Smooth muscle cell (in vitro differentiated cells): ENCODE results near the gene ASPN. TPM values are rescaled to one million over a fixed set of nuclear protein-coding genes. Genes with fewer than 3 reads are reported as not detected.

ENCODE experiments used
- DNase-seq: peaks from one replicate; lab custom pipeline; 2025; ENCODE audit not compliant: unreplicated experiment; lab: John Stamatoyannopoulos, UW
- H2AFZ ChIP-seq: fragments of 200-600 bp; sonication (generic); 2 replicates; pipeline ENCODE4 v1.6.0; 2016; ENCODE audit warnings: antibody characterized with exemption, low read depth, mild to moderate bottlenecking
- H3F3A ChIP-seq: fragments of 200-600 bp; sonication (generic); 2 replicates; pipeline ENCODE4 v1.6.0; 2017; ENCODE audit warnings: antibody characterized with exemption, low read depth
- H3K27ac ChIP-seq: fragments of 200-600 bp; sonication (generic); 2 replicates; pipeline ENCODE4 v1.5.1; 2016; ENCODE audit warnings: low read depth, mild to moderate bottlenecking
- H3K27me3 ChIP-seq: fragments of 200-600 bp; sonication (generic); 2 replicates; pipeline ENCODE4 v1.6.1; 2016; ENCODE audit warnings: low read depth, mild to moderate bottlenecking
- H3K36me3 ChIP-seq: fragments of 200-600 bp; sonication (generic); 2 replicates; pipeline ENCODE4 v1.5.1; 2016; ENCODE audit warnings: low read depth
- H3K4me1 ChIP-seq: fragments of 200-600 bp; sonication (generic); 2 replicates; pipeline ENCODE4 v1.5.1; 2016; ENCODE audit warnings: low read depth
- H3K4me2 ChIP-seq: fragments of 200-600 bp; sonication (generic); 2 replicates; pipeline ENCODE4 v1.6.0; 2016; ENCODE audit warnings: mild to moderate bottlenecking
- H3K4me3 ChIP-seq: fragments of 200-600 bp; sonication (generic); 2 replicates; pipeline ENCODE4 v1.5.1; 2016; ENCODE audit warnings: mild to moderate bottlenecking
- H3K79me2 ChIP-seq: fragments of 200-600 bp; sonication (generic); 2 replicates; pipeline ENCODE4 v1.6.0; 2016; ENCODE audit warnings: low read depth, mild to moderate bottlenecking
- H3K9ac ChIP-seq: fragments of 200-600 bp; sonication (generic); 2 replicates; pipeline ENCODE4 v1.6.0; 2016; ENCODE audit warnings: low read depth
- H3K9me3 ChIP-seq: fragments of 200-600 bp; sonication (generic); replicated peaks from 2 replicates; pipeline ENCODE4 v1.5.1; 2016; ENCODE audit warnings: low read depth
- H4K20me1 ChIP-seq: fragments of 200-600 bp; sonication (generic); 2 replicates; pipeline ENCODE4 v1.6.0; 2016; ENCODE audit warnings: low read depth
- WGBS: methylation state at CpG from one replicate; pipeline ENCODE4 v1.1.7; 2016; ENCODE audit warnings: low lambda C conversion rate; 5-methylcytosine and 5-hydroxymethylcytosine counted together
- microRNA-seq: library from miRNA; unstranded; fragments of <30 nt; microRNA quantifications from one replicate; pipeline ENCODE4, GENCODE V29; 2016; ENCODE audit warnings: borderline number of aligned reads
- polyA plus RNA-seq: library from polyadenylated mRNA; unstranded; fragments of >200 nt; fragmentation: Nextera tagmentation; extraction: Ambion mirVana; gene quantifications from 2 replicates; pipeline ENCODE4 v1.2.1, GENCODE V29; 2016
- small RNA-seq: library from RNA; depleted of rRNA; stranded (forward); fragments of <200 nt; gene quantifications from one replicate; pipeline ENCODE3, GENCODE V24; 2014
- total RNA-seq: library from RNA; depleted of rRNA; stranded (reverse); fragments of >200 nt; gene quantifications from 2 replicates; pipeline ENCODE4 v1.2.3, GENCODE V29; 2014
- TF ChIP-seq, protein P1 (sequence below): fragments of 200-600 bp; sonication (generic); IDR thresholded peaks from 2 replicates; pipeline ENCODE4 v1.5.1; 2017; ENCODE audit warnings: borderline replicate concordance, mild to moderate bottlenecking, antibody characterized with exemption; ENCODE audit not compliant: insufficient read depth, poor library complexity, severe bottlenecking

The ASPN gene
- total and polyA plus RNA-seq, 2 experiments from 2014 or later, result 17.0 to 30.0 TPM

DNA sequence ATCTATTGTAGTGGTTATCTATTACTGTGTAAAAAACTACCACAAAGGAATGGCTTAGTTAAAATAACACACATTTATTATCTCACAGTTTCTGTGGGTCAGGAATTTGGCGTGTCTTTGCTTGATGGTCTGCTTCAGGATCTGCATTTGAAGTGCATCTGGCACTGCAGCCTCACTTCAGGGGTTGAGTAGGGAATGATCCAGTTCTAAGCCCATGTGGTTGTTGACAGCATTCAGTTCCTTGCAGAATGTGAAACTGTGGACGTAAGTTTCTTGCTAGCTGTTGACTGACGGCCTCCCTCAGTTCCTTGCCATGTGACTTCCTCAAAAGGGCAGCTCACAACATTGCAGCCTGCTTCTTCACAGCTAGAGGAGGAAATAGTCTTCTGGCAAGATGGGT is 75.8 kb downstream of the ASPN start:
- H3K27ac ChIP-seq, result peak overlapping the region; percentile 50
- H4K20me1 ChIP-seq, result no peaks in the 10 kb centered on the region
- DNase-seq, result no peak

More for the DNA sequence above, 75.8 kb downstream of the ASPN start:
- no peaks in the 10 kb centered on the region for H3K27me3 ChIP-seq
- H2AFZ ChIP-seq, result peak overlapping the region; percentile 16
- peak overlapping the region; percentile 50 for H3K4me2 ChIP-seq
- no peaks in the 10 kb centered on the region for H3K9me3 ChIP-seq
- no peaks in the 10 kb centered on the region for H3F3A ChIP-seq
- TF ChIP-seq, protein P1, sequence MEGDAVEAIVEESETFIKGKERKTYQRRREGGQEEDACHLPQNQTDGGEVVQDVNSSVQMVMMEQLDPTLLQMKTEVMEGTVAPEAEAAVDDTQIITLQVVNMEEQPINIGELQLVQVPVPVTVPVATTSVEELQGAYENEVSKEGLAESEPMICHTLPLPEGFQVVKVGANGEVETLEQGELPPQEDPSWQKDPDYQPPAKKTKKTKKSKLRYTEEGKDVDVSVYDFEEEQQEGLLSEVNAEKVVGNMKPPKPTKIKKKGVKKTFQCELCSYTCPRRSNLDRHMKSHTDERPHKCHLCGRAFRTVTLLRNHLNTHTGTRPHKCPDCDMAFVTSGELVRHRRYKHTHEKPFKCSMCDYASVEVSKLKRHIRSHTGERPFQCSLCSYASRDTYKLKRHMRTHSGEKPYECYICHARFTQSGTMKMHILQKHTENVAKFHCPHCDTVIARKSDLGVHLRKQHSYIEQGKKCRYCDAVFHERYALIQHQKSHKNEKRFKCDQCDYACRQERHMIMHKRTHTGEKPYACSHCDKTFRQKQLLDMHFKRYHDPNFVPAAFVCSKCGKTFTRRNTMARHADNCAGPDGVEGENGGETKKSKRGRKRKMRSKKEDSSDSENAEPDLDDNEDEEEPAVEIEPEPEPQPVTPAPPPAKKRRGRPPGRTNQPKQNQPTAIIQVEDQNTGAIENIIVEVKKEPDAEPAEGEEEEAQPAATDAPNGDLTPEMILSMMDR, result no peak
- no peaks in the 10 kb centered on the region for H3K4me1 ChIP-seq
- 12% methylated on average over 3 of the region's 3 CpGs for WGBS
- no peak overlapping the region for H3K4me3 ChIP-seq
- H3K9ac ChIP-seq, result no peak overlapping the region
- H3K79me2 ChIP-seq, result no peaks in the 10 kb centered on the region
- no peaks in the 10 kb centered on the region for H3K36me3 ChIP-seq

Small RNAs within 50 kb of the gene (microRNA-seq; reads per million reads assigned to microRNA genes)
- not detected for gene MIR4670

Small RNAs within 50 kb of the gene (small RNA-seq; reads per million reads assigned to genes)
- gene MIR4670, result not detected

Other genes with a start within 250 kb of the ASPN start
- 150 and 208 TPM in 2 replicates for gene IARS1, start 188.8 kb downstream of the ASPN start, total RNA-seq
- gene IARS1, start 188.8 kb downstream of the ASPN start, polyA plus RNA-seq, result 85.0 and 93.0 TPM in 2 replicates
- gene NOL8, start 157.2 kb downstream of the ASPN start, total RNA-seq, result 13.0 and 21.3 TPM in 2 replicates
- 15.1 and 16.9 TPM in 2 replicates for gene NOL8, start 157.2 kb downstream of the ASPN start, polyA plus RNA-seq
- gene CENPP, start 156.6 kb downstream of the ASPN start, total RNA-seq, result 4.2 and 10.8 TPM in 2 replicates
- gene CENPP, start 156.6 kb downstream of the ASPN start, polyA plus RNA-seq, result 12.1 and 17.5 TPM in 2 replicates
- gene OGN, start 77.9 kb downstream of the ASPN start, total RNA-seq, result 27.4 and 67.9 TPM in 2 replicates
- 11.2 and 27.8 TPM in 2 replicates for gene OGN, start 77.9 kb downstream of the ASPN start, polyA plus RNA-seq
- gene OMD, start 58.0 kb downstream of the ASPN start, total RNA-seq, result not detected in 2 replicates
- gene OMD, start 58.0 kb downstream of the ASPN start, polyA plus RNA-seq, result 0.17 TPM in 1 of 2 replicates, not detected in the other
- 0.27 and 0.85 TPM in 2 replicates for gene ECM2, start 53.5 kb upstream of the ASPN start, total RNA-seq
- 0.37 and 0.50 TPM in 2 replicates for gene ECM2, start 53.5 kb upstream of the ASPN start, polyA plus RNA-seq
- 20.6 and 22.1 TPM in 2 replicates for gene IPPK, start 187.6 kb upstream of the ASPN start, total RNA-seq
- gene IPPK, start 187.6 kb upstream of the ASPN start, polyA plus RNA-seq, result 9.4 and 13.1 TPM in 2 replicates